Heart right ventricle (tissue), 16 donors: ENCODE measurements around the gene NTN3. TPM values are rescaled to one million over a fixed set of nuclear protein-coding genes. Genes with fewer than 3 reads are reported as not detected.

Experiments
- ATAC-seq, 8 donors: fragments of 200-7000 bp; cut with Tn5 transposase; one replicate each; pipeline ENCODE4 v1.9.1; 2020; ENCODE audit warnings: mild to moderate bottlenecking in 8 of 8, moderate library complexity in 8 of 8, moderate number of reproducible peaks in 1 of 8
- DNase-seq, 2 donors: peaks; one replicate each; pipeline ENCODE4 v3.0.0-alpha.2; 2020
- H3K27ac ChIP-seq, 10 donors: fragments of 200-600 bp; sonication (generic) in 2 of 10; one replicate each; pipeline versions ENCODE4 v1.5.0 to v1.8.0; 2020 to 2022; ENCODE audit warnings: mild to moderate bottlenecking in 3 of 10
- H3K27me3 ChIP-seq, 7 donors: fragments of 200-600 bp; one replicate each; pipeline ENCODE4 v1.8.0; 2021 to 2022; ENCODE audit warnings: mild to moderate bottlenecking in 2 of 7
- H3K36me3 ChIP-seq, 9 donors: fragments of 200-600 bp; sonication (generic) in 1 of 9; one replicate each; pipeline versions ENCODE4 v1.5.0 to v1.8.0; 2020 to 2022; ENCODE audit warnings: mild to moderate bottlenecking in 2 of 9
- H3K4me1 ChIP-seq, 9 donors: fragments of 200-600 bp; sonication (generic) in 1 of 9; one replicate each; pipeline versions ENCODE4 v1.5.0 to v1.8.0; 2020 to 2022; ENCODE audit warnings: mild to moderate bottlenecking in 4 of 9
- H3K4me3 ChIP-seq, 10 donors: fragments of 200-600 bp; sonication (generic) in 2 of 10; one replicate each; pipeline versions ENCODE4 v1.5.0 to v1.8.0; 2020 to 2022; ENCODE audit warnings: mild to moderate bottlenecking in 7 of 10, moderate library complexity in 2 of 10
- H3K9me3 ChIP-seq, 11 donors: fragments of 200-600 bp in 10 of 11; sonication (generic) in 2 of 11; one replicate each; pipeline versions ENCODE4 v1.5.0 to v1.8.0; 2013 to 2022; ENCODE audit warnings: mild to moderate bottlenecking in 2 of 11, control low read depth in 1 of 11, moderate library complexity in 1 of 11
- CTCF ChIP-seq, 9 donors: fragments of 200-600 bp; sonication (generic) in 2 of 9; IDR thresholded peaks; one replicate each; pipeline versions ENCODE4 v1.5.0 to v1.8.0; 2021 to 2022; ENCODE audit warnings: antibody characterized with exemption in 9 of 9, mild to moderate bottlenecking in 5 of 9, moderate library complexity in 1 of 9
- WGBS, 2 donors: extraction: QIAGEN DNeasy Blood & Tissue Kit; methylation state at CpG; one replicate each; pipeline ENCODE4 v1.1.7; 2013; ENCODE audit warnings: inconsistent platforms in 1 of 2; 5-methylcytosine and 5-hydroxymethylcytosine counted together
- intact Hi-C, 10 donors: fragments of 100-400 bp; cut with DNase I; formaldehyde crosslinking; loops; one replicate each; pipeline versions ENCODE4 v1.11.1 to v1.14.2; 2022
- polyA plus RNA-seq, 2 donors: library from polyadenylated mRNA; stranded (reverse); fragments of 200-250 nt; gene quantifications; one replicate each; pipeline ENCODE4 v1.2.3, GENCODE V29; 2013
- total RNA-seq, 10 donors: library from RNA; stranded (reverse); fragmentation: NEBNext Ultra II Directional in 3 of 10; extraction: Animal tissue kit (Norgen Biotek cat#: 25700) in 3 of 10; gene quantifications; one replicate each; pipeline versions ENCODE4 v1.2.1 to v1.2.4, GENCODE V29; 2021 to 2023
- donor health status: Arrhythmogenic right ventricular cardiomyopathy.
- donor health status: ischemic (EF 13 %, LVEDD 7.1; RV severe dilation, severe dysfunction).
- donor health status: healthy with polysubstance abuse.
- donor health status: DM: no; HTN: yes; CAD: no.
- donor health status: DM: no; HTN: no; CAD: no.
- donor health status: ischemic (EF 25% LVEDD 6.9; RV normal size, moderate dysfunction).
- donor health status: ischemic (EF 25% LVEDD 5.7; RV mildly dilated, moderate dysfunction).
- donor health status: healthy.
- donor health status: DM: yes; HTN: yes; CAD: no.
- donor health status: Ischemic cardiomyopathy.
- donor health status: ischemic (EF 35%, LVEDD 5.7; RV mildly dilated, moderate dysfunction).
- donor health status: nonischemic (EF 11% LVEDD 7.7; RV severe dilation, severe dysfunction).
- donor health status: DM: yes; HTN: yes; CAD: no.
- donor health status: PGD.
- donor health status: ischemic (EF 29% LVEDD 5.4; RV normal size, mild dysfunction).
- donor health status: nonischemic (EF 23%, LVEDD 6.1; RV moderate dilation, normal function).

Gene NTN3
- total and polyA plus RNA-seq, 12 donors, result 0.12 to 0.18 (median 0.17) TPM; not detected in 9

- Histone ChIP-seq H3K27me3 (peaks cover 11 to 67% (median 42%) of the 10 kb centered on the region in 7 donors), H3K4me3 (peak overlapping the region in 4 of 10 donors; percentile 2 to 36 (median 20)), H3K4me1 (peaks cover 24 to 65% (median 56%) of the 10 kb centered on the region in 9 donors)
Measured at GRCh38 chr16:2470603-2471015, 488 bp upstream of the NTN3 start.

GRCh38 chr16:2471653-2472487, 773 bp downstream of the NTN3 start:
- intact Hi-C loops, result no loop called here
- no peak for TF ChIP-seq CTCF (IDR thresholded peaks at IDR 0.05)
- H3K36me3 ChIP-seq, result no peaks in the 10 kb centered on the region
- peak overlapping the region in 8 of 10 donors; percentile 2 to 39 (median 26) for H3K4me3 ChIP-seq
- H3K27me3 ChIP-seq, result peaks cover 11 to 67% (median 42%) of the 10 kb centered on the region in 7 donors
- H3K27ac ChIP-seq, result no peak overlapping the region
- DNase-seq (no peak), ATAC-seq (no peak)
- WGBS, 2 donors, result 35 to 39% methylated on average over 61 of the region's 61 CpGs
- H3K9me3 ChIP-seq, result no peaks in the 10 kb centered on the region
- H3K4me1 ChIP-seq, result peaks cover 27 to 72% (median 61%) of the 10 kb centered on the region in 9 donors

More at GRCh38 chr16:2470603-2471015, 488 bp upstream of the NTN3 start:
- TF ChIP-seq CTCF (IDR thresholded peaks at IDR 0.05), result no peak
- Histone ChIP-seq H3K9me3 (no peaks in the 10 kb centered on the region), H3K36me3 (no peaks in the 10 kb centered on the region), H3K27ac (no peak overlapping the region)
- no peak for ATAC-seq
- 40 to 49% methylated on average over 9 of the region's 9 CpGs for WGBS, 2 donors
- intact Hi-C loops, result no loop called here
- no peak for DNase-seq

- TF ChIP-seq CTCF (IDR thresholded peaks at IDR 0.05), result no peak
- no peak overlapping the region for H3K4me3 ChIP-seq
- WGBS, 2 donors, result 95 to 96% methylated on average over 27 of the region's 27 CpGs
- intact Hi-C loops, result no loop called here
- H3K36me3 ChIP-seq, result no peaks in the 10 kb centered on the region
- peaks cover 27 to 68% (median 59%) of the 10 kb centered on the region in 9 donors for H3K4me1 ChIP-seq
- H3K27ac ChIP-seq, result no peak overlapping the region
- H3K9me3 ChIP-seq, result no peaks in the 10 kb centered on the region
- DNase-seq, result no peak
- no peak for ATAC-seq
- H3K27me3 ChIP-seq, result peaks cover 11 to 62% (median 42%) of the 10 kb centered on the region in 7 donors
Measured at GRCh38 chr16:2472488-2472864, 1.4 kb downstream of the NTN3 start.

GRCh38 chr16:2472885-2473445, 1.9 kb downstream of the NTN3 start:
- H3K27me3 ChIP-seq, result peaks cover 11 to 57% (median 42%) of the 10 kb centered on the region in 7 donors
- WGBS, 2 donors, result 89 to 91% methylated on average over 13 to 14 of the region's 14 CpGs
- intact Hi-C loops, result no loop called here
- no peak overlapping the region for H3K27ac ChIP-seq
- no peak for TF ChIP-seq CTCF (IDR thresholded peaks at IDR 0.05)
- H3K4me3 ChIP-seq, result no peak overlapping the region
- no peaks in the 10 kb centered on the region for H3K36me3 ChIP-seq
- H3K9me3 ChIP-seq, result no peaks in the 10 kb centered on the region
- DNase-seq (no peak), ATAC-seq (no peak)
- H3K4me1 ChIP-seq, result peaks cover 27 to 66% (median 55%) of the 10 kb centered on the region in 9 donors
